GM19324 (cell line): Measurements from ENCODE around the gene CDH13.

ENCODE experiments used
- ATAC-seq: cut with Tn5 transposase; IDR thresholded peaks from one replicate; pipeline ENCODE4 v1.9.1; 2021; ENCODE audit warnings: mild to moderate bottlenecking, moderate library complexity; ENCODE audit not compliant: unreplicated experiment, low FRiP score

Gene CDH13

GRCh38 chr16:83197450-83197849 lies 570.7 kb downstream of the CDH13 start:
- no peak for ATAC-seq

GRCh38 chr16:83198977-83199376 lies 572.2 kb downstream of the CDH13 start:
- ATAC-seq: no peak

- no peak for ATAC-seq
These were observed 573.4 kb downstream of the CDH13 start for GRCh38 chr16:83200005-83200779.

GRCh38 chr16:83201748-83202147 lies 575.0 kb downstream of the CDH13 start:
- no peak for ATAC-seq

- no peak for ATAC-seq
These were observed 579.1 kb downstream of the CDH13 start for GRCh38 chr16:83205896-83206295.

- no peak for ATAC-seq
These were observed 579.7 kb downstream of the CDH13 start for GRCh38 chr16:83206426-83206825.

GRCh38 chr16:83211711-83212110 lies 584.9 kb downstream of the CDH13 start:
- ATAC-seq: no peak

- no peak for ATAC-seq
These were observed 585.6 kb downstream of the CDH13 start for GRCh38 chr16:83212301-83212841.

- ATAC-seq: no peak
These were observed 587.9 kb downstream of the CDH13 start for GRCh38 chr16:83214671-83215070.

GRCh38 chr16:83215406-83216001 lies 588.7 kb downstream of the CDH13 start:
- ATAC-seq: no peak

- no peak for ATAC-seq
These were observed 592.5 kb downstream of the CDH13 start for GRCh38 chr16:83219285-83219684.

- no peak for ATAC-seq
These were observed 593.3 kb downstream of the CDH13 start for GRCh38 chr16:83220066-83220465.

- no peak for ATAC-seq
These were observed 597.9 kb downstream of the CDH13 start for GRCh38 chr16:83224642-83225041.

GRCh38 chr16:83227336-83227735 lies 600.6 kb downstream of the CDH13 start:
- ATAC-seq: no peak

GRCh38 chr16:83231729-83232128 lies 605.0 kb downstream of the CDH13 start:
- ATAC-seq: no peak

- no peak for ATAC-seq
These were observed 606.4 kb downstream of the CDH13 start for GRCh38 chr16:83233153-83233552.

- ATAC-seq: no peak
These were observed 612.4 kb downstream of the CDH13 start for GRCh38 chr16:83238949-83239691.

GRCh38 chr16:83244057-83244456 lies 617.3 kb downstream of the CDH13 start:
- ATAC-seq: no peak

- ATAC-seq: no peak
These were observed 618.3 kb downstream of the CDH13 start for GRCh38 chr16:83245061-83245460.

GRCh38 chr16:83247767-83248372 lies 621.1 kb downstream of the CDH13 start:
- ATAC-seq: no peak
